ENCODE measurements around the gene KCNJ5. TPM values are rescaled to one million over a fixed set of nuclear protein-coding genes. Genes with fewer than 3 reads are reported as not detected.

Gene KCNJ5
- total and polyA plus RNA-seq, 10 of the 15 experiments (the other 5 are each of a cell fraction or from before 2014, with no cell fraction given), result 0.03 TPM; not detected in 8

DNA sequence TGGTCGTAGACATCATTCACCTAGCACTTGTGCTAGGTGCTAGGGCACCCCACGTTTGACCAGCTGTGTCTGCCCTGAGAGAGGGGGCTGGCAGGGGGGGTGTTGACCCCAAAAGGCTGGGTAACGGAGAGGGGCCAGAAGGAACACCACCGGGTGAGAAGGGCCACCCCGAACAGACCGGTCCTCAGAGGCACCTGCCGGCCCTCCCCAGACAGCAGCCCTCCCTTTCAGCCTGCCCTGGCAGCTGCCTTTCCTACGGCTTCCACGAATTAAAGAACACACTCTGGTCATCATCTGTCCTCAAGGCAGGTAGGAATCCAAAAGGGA, 977 bp upstream of the KCNJ5 start:
- POLR2A ChIA-PET, result no interaction called here
- H3K27ac ChIP-seq (ENCODE audit: control insufficient read depth, insufficient read depth), result no peak overlapping the region
- DNase-seq (ENCODE audit: low read depth, low spot score) (no peak), ATAC-seq (no peak), FAIRE-seq (no peak)
- H3K27me3 ChIP-seq (replicated peaks in 1 of 2; ENCODE audit: control insufficient read depth in 2 of 2, insufficient read depth in 2 of 2, low read length in 1 of 2), result peaks cover 13 to 14% of the 10 kb centered on the region in 2 experiments
- H3K9me3 ChIP-seq (replicated peaks; ENCODE audit: control insufficient read depth, insufficient read depth, low read length), result no peaks in the 10 kb centered on the region
- CTCF ChIA-PET, result interaction anchor here (10.8 kb wide), 1 partner anchor 65 kb away, joined by 480 read pairs; no protein-coding TSS in a partner anchor
- no peak overlapping the region for H2AFZ ChIP-seq (ENCODE audit: control insufficient read depth, low read depth, low read length)
- H4K20me1 ChIP-seq (ENCODE audit: control insufficient read depth, insufficient read depth), result no peaks in the 10 kb centered on the region
- H3K9ac ChIP-seq (ENCODE audit: control insufficient read depth, insufficient read depth, low read length), result no peak overlapping the region
- in situ Hi-C loops (cut with MboI) (no loop called here), intact Hi-C loops (cut with micrococcal nuclease; ENCODE audit: unreplicated experiment) (no loop called here)
- H3K4me3 ChIP-seq, result no peak overlapping the region
- RAD21 ChIA-PET (ENCODE audit: unreplicated experiment), result no interaction called here
- H3K4me2 ChIP-seq (ENCODE audit: control insufficient read depth, insufficient read depth), result no peak overlapping the region
- H3K4me1 ChIP-seq (ENCODE audit: control insufficient read depth, insufficient read depth, low read length), result peaks cover 6% of the 10 kb centered on the region
- whole genome bisulfite sequencing (ENCODE audit: insufficient coverage, insufficient replicate concordance, low lambda C conversion rate, missing lambda C conversion rate), result 13% methylated on average over 9 of the region's 9 CpGs
- H3K79me2 ChIP-seq (ENCODE audit: control insufficient read depth, insufficient read depth, low read length), result no peaks in the 10 kb centered on the region
- BruUV-seq (replicated peaks), result no TSS peak
- SMC1A ChIA-PET (ENCODE audit: uncharacterized antibody, unreplicated experiment), result interaction anchor here (12.3 kb wide), 1 partner anchor 63 kb away, joined by 249 read pairs; no protein-coding TSS in a partner anchor
- no peaks in the 10 kb centered on the region for H3K36me3 ChIP-seq (ENCODE audit: control insufficient read depth in 2 of 2, insufficient read depth in 2 of 2, low read length in 1 of 2)
- no peak for TF ChIP-seq TCF12 (IDR thresholded peaks at IDR 0.05; ENCODE audit: low read depth, low read length)
- TF ChIP-seq NRF1 (conservative IDR thresholded peaks at IDR 0.05; ENCODE audit: low read depth, low read length), result no peak
- TF ChIP-seq, protein P1, sequence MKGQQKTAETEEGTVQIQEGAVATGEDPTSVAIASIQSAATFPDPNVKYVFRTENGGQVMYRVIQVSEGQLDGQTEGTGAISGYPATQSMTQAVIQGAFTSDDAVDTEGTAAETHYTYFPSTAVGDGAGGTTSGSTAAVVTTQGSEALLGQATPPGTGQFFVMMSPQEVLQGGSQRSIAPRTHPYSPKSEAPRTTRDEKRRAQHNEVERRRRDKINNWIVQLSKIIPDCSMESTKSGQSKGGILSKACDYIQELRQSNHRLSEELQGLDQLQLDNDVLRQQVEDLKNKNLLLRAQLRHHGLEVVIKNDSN (IDR thresholded peaks at IDR 0.05; ENCODE audit: borderline replicate concordance, extremely low read length, insufficient read depth, low read depth, low read length), result no peak
- TF ChIP-seq IKZF2 (IDR thresholded peaks at IDR 0.05), result no peak
- no peak for TF ChIP-seq SMAD5 (IDR thresholded peaks at IDR 0.05; ENCODE audit: low read depth)
- TF ChIP-seq SUPT20H (IDR thresholded peaks at IDR 0.05; ENCODE audit: borderline replicate concordance, control insufficient read depth, low read depth, low read length), result no peak
- no peak for TF ChIP-seq SPI1 (IDR thresholded peaks at IDR 0.05; ENCODE audit: borderline replicate concordance, insufficient read depth, low read depth, low read length)
- no peak for TF ChIP-seq EED (IDR thresholded peaks at IDR 0.05; ENCODE audit: low read depth)
- TF ChIP-seq NFIC (IDR thresholded peaks at IDR 0.05; ENCODE audit: low read depth, low read length), result no peak
- TF ChIP-seq, protein P2, sequence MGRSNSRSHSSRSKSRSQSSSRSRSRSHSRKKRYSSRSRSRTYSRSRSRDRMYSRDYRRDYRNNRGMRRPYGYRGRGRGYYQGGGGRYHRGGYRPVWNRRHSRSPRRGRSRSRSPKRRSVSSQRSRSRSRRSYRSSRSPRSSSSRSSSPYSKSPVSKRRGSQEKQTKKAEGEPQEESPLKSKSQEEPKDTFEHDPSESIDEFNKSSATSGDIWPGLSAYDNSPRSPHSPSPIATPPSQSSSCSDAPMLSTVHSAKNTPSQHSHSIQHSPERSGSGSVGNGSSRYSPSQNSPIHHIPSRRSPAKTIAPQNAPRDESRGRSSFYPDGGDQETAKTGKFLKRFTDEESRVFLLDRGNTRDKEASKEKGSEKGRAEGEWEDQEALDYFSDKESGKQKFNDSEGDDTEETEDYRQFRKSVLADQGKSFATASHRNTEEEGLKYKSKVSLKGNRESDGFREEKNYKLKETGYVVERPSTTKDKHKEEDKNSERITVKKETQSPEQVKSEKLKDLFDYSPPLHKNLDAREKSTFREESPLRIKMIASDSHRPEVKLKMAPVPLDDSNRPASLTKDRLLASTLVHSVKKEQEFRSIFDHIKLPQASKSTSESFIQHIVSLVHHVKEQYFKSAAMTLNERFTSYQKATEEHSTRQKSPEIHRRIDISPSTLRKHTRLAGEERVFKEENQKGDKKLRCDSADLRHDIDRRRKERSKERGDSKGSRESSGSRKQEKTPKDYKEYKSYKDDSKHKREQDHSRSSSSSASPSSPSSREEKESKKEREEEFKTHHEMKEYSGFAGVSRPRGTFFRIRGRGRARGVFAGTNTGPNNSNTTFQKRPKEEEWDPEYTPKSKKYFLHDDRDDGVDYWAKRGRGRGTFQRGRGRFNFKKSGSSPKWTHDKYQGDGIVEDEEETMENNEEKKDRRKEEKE (IDR thresholded peaks at IDR 0.05), result no peak
- TF ChIP-seq, protein P3, sequence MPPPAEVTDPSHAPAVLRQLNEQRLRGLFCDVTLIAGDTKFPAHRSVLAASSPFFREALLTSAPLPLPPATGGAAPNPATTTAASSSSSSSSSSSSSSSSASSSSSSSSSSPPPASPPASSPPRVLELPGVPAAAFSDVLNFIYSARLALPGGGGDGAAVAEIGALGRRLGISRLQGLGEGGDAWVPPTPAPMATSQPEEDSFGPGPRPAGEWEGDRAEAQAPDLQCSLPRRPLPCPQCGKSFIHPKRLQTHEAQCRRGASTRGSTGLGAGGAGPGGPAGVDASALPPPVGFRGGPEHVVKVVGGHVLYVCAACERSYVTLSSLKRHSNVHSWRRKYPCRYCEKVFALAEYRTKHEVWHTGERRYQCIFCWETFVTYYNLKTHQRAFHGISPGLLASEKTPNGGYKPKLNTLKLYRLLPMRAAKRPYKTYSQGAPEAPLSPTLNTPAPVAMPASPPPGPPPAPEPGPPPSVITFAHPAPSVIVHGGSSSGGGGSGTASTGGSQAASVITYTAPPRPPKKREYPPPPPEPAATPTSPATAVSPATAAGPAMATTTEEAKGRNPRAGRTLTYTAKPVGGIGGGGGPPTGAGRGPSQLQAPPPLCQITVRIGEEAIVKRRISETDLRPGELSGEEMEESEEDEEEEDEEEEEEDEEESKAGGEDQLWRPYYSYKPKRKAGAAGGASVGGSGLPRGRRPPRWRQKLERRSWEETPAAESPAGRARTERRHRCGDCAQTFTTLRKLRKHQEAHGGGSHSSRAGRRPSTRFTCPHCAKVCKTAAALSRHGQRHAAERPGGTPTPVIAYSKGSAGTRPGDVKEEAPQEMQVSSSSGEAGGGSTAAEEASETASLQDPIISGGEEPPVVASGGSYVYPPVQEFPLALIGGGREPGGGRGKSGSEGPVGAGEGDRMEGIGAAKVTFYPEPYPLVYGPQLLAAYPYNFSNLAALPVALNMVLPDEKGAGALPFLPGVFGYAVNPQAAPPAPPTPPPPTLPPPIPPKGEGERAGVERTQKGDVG (CRISPR knock-in tag; IDR thresholded peaks at IDR 0.05), result no peak
- no peak for TF ChIP-seq STAT3 (IDR thresholded peaks at IDR 0.05; ENCODE audit: low read depth, low read length)
- TF ChIP-seq, protein P4, sequence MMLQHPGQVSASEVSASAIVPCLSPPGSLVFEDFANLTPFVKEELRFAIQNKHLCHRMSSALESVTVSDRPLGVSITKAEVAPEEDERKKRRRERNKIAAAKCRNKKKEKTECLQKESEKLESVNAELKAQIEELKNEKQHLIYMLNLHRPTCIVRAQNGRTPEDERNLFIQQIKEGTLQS (IDR thresholded peaks at IDR 0.05; ENCODE audit: borderline replicate concordance, extremely low read depth, low read depth, low read length), result no peak
- no peak for TF ChIP-seq ZNF622 (IDR thresholded peaks at IDR 0.05)
- TF ChIP-seq, protein P5, sequence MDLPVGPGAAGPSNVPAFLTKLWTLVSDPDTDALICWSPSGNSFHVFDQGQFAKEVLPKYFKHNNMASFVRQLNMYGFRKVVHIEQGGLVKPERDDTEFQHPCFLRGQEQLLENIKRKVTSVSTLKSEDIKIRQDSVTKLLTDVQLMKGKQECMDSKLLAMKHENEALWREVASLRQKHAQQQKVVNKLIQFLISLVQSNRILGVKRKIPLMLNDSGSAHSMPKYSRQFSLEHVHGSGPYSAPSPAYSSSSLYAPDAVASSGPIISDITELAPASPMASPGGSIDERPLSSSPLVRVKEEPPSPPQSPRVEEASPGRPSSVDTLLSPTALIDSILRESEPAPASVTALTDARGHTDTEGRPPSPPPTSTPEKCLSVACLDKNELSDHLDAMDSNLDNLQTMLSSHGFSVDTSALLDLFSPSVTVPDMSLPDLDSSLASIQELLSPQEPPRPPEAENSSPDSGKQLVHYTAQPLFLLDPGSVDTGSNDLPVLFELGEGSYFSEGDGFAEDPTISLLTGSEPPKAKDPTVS (IDR thresholded peaks at IDR 0.05; ENCODE audit: low read depth, low read length), result no peak
- no peak for TF ChIP-seq RELA (IDR thresholded peaks at IDR 0.05; ENCODE audit: borderline replicate concordance, partially characterized antibody)
- TF ChIP-seq FOXK2 (IDR thresholded peaks at IDR 0.05), result no peak
